ENCODE data around the gene ANK3. TPM values are rescaled to one million over a fixed set of nuclear protein-coding genes. Genes with fewer than 3 reads are reported as not detected.

The ANK3 gene
- total RNA-seq, 1 donor = 248 TPM

DNA sequence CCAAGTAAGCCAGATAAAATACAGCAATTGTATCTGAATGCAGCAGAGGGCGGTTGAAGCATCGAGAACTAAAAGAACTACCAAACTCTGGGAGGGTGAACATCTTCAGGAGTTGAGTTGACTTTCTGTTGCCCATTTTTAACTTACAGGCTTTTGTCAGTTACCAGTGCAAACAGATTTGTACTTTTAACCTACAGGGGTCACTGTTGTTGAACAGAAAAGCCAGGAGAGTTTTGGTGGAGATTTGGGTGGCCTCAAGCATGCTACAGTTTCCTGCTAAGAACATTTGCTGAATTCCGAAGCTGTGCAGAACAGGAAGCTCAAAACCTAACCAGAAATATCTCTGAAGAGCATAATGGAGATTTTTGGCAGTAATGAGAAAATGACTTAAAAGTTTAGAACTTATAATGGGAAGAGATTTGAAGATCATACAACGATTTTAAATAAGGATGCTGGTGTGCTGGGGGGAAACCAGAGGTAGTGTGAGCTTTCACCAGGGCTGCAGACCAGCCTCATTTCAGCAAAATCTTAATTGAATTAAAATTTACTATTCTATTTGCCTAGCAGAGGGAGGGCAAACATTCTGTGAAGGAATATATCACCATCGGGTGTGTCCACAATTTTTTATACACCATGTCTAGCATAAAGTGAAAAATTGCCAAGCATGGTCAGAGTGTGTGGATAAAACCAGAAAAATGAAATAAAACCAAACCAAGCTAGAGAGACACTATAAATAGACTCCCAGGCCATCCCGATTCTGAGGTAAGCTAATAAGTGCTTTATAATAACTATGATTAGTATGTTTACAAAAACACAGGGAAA is 274.7 kb downstream of the ANK3 start:
- TF ChIP-seq, protein P1, sequence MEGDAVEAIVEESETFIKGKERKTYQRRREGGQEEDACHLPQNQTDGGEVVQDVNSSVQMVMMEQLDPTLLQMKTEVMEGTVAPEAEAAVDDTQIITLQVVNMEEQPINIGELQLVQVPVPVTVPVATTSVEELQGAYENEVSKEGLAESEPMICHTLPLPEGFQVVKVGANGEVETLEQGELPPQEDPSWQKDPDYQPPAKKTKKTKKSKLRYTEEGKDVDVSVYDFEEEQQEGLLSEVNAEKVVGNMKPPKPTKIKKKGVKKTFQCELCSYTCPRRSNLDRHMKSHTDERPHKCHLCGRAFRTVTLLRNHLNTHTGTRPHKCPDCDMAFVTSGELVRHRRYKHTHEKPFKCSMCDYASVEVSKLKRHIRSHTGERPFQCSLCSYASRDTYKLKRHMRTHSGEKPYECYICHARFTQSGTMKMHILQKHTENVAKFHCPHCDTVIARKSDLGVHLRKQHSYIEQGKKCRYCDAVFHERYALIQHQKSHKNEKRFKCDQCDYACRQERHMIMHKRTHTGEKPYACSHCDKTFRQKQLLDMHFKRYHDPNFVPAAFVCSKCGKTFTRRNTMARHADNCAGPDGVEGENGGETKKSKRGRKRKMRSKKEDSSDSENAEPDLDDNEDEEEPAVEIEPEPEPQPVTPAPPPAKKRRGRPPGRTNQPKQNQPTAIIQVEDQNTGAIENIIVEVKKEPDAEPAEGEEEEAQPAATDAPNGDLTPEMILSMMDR (IDR thresholded peaks at IDR 0.05; ENCODE audit: insufficient read depth, low read length) = peak; percentile 62
- no peak overlapping the region for H3K4me3 ChIP-seq (ENCODE audit: low read depth, low read length)
- DNase-seq (ENCODE audit: low read depth) = peak; percentile 90

DNA sequence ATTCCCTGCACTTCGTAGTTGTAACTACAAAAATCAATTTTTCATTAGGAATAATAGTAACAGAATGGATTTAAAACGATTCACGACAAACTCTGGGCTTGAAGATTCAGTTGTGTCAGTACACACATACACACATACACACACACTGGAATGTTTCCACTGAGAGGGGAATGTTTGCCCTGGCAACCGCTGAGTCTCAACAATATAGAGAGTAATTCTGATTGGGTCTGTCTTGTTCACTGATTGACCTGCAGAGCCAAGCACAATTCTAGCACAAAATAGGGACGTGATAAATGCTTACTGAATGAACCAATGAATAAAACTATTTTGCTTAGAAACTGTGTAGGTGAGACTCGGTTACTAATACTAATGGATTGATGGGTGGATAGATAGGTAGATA is 278.9 kb downstream of the ANK3 start:
- H3K4me3 ChIP-seq (ENCODE audit: low read depth, low read length) = no peak overlapping the region
- DNase-seq (ENCODE audit: low read depth) = no peak
- TF ChIP-seq, protein P1 (IDR thresholded peaks at IDR 0.05; ENCODE audit: insufficient read depth, low read length) = no peak

DNA sequence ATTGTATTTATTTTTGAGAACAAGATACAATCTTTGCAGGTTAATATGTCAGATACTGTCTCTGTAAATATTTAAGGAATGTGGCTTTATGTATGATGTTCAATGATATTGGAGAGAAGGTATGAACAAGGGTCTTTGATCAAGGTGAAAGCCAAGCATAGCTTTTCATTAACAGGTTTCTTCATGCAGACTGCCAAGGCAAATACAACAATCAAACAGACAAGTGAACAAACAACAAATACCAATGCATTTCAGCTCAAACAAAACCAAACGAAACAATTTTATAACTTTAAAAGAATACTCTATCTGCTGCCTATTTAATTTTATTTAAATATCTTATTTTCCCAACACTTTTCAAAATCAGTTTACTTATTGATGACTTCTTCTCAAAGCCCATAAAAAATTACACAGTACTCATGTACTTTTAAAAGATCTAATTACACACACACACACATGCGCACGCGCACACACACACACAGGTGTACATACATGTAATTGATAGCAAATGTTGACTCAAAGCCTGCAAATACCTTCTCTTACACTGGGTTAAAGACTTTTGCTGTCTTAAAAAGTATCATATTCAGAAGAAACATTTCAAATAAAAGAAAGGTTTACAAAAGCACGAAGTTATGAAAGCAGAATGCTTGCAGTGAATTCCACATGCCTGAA is 282.2 kb downstream of the ANK3 start:
- no peak for DNase-seq (ENCODE audit: low read depth)
- H3K4me3 ChIP-seq (ENCODE audit: low read depth, low read length) = no peak overlapping the region
- TF ChIP-seq, protein P1 (IDR thresholded peaks at IDR 0.05; ENCODE audit: insufficient read depth, low read length) = no peak

DNA sequence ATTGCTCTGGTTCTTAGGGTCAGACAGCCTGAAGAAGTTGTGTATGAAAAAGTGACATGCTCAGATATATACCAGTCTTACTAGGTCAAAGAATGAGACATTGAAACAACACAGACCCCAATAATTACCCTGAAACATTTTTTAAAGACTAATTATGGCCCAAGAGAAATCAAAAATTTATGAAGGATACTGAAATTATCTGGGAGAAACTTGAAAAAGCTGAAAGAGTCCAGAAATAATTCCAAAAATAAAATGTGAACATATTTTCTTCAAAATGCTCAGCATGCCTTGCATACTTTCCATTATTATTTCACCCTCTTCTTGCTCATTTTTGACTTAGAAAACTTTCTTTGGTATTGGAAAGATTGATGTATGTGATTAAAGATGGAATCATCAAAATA is 284.4 kb downstream of the ANK3 start:
- DNase-seq (ENCODE audit: low read depth) = peak; percentile 43

DNA sequence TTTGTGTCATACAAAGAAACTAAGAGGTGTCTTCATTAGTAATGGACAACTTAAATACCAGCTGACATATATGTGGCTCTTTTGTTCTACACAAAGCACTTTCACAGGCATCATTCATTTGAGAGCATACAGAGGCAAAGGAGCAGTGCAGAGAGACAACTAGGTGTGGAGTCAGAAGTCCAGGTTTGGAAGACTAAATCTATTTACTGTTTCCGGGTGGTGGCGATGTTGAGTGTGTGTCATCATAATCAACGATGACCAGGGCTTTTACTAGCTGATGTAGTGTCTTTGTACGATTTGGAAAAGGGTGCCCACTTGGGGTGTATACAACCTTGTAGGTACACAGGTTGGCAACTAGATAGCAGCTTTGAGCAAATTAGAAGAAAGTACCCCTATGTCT is 287.9 kb downstream of the ANK3 start:
- TF ChIP-seq, protein P1 (IDR thresholded peaks at IDR 0.05; ENCODE audit: insufficient read depth, low read length) = no peak

More for the DNA sequence above, 284.4 kb downstream of the ANK3 start:
- no peak overlapping the region for H3K4me3 ChIP-seq (ENCODE audit: low read depth, low read length)
- TF ChIP-seq, protein P1 (IDR thresholded peaks at IDR 0.05; ENCODE audit: insufficient read depth, low read length) = no peak

DNA sequence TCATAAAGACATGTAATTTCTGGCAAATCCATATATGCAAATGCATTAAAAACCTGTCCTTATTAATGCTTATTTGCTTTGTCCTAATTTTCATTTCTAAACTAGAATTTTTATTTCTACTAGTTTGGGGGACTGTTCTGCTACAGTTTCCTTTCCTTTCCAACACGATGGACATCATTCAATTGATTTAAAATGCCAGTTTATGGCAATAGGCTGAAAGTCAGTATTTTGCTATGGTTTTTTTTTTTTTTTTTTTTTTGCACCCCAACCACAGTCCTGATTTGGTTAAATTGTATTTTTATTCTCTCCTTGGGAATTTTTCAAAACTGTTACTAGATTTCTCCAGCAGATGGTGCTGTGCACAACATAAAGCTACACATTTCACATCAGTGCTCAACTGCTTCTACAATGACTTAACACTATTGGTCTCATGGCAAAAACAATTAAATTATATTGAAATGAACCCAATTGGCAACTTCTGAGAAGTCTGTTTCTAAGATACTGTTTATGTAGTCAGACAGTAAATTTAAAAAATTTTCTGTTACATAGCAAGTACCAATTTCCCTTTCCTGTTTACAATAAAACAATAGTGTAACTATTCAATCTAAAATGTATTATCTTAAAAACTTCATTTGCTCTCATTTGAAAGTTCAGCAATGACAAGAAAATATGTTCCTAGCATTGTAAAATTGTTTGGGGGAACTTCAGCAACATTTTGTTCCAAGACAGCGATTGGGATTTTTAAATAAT is 289.5 kb downstream of the ANK3 start:
- TF ChIP-seq, protein P1 (IDR thresholded peaks at IDR 0.05; ENCODE audit: insufficient read depth, low read length) = peak; percentile 47
- DNase-seq (ENCODE audit: low read depth) = peak; percentile 85
- no peak overlapping the region for H3K4me3 ChIP-seq (ENCODE audit: low read depth, low read length)

More for the DNA sequence above, 287.9 kb downstream of the ANK3 start:
- DNase-seq (ENCODE audit: low read depth) = no peak
- no peak overlapping the region for H3K4me3 ChIP-seq (ENCODE audit: low read depth, low read length)
